GM13976 (cell line): Measurements from ENCODE around the gene ANKRD9.
"Not testable (repeated sequence)": the region's sequence is repeated elsewhere in the genome, so short reads cannot be mapped to it uniquely, and the experiment has no call there.

Experiments used
- DNase-seq: peaks from one replicate; pipeline ENCODE4 v3.0.0; 2012; ENCODE audit warnings: low spot score
- CTCF ChIP-seq: IDR thresholded peaks from 2 replicates; pipeline ENCODE4 v1.5.1; 2012; ENCODE audit warnings: borderline replicate concordance, mild to moderate bottlenecking; ENCODE audit not compliant: insufficient read depth; ENCODE audit errors: extremely low read depth, missing control alignments, control extremely low read depth
- in situ Hi-C: fragments of 300-500 bp; cut with MboI; formaldehyde crosslinking; loops from one replicate; pipeline ENCODE4 v1.12.0; 2022; ENCODE audit warnings: low sequenced_read_pairs, mixed read lengths, inconsistent platforms; ENCODE audit not compliant: unreplicated experiment

Gene ANKRD9

GRCh38 chr14:102524451-102525218, 15.1 kb upstream of the ANKRD9 start:
- peak; percentile 99 for DNase-seq
- in situ Hi-C loops, result no loop called here
- peak; percentile 99 for TF ChIP-seq CTCF

GRCh38 chr14:102523569-102524450, 14.2 kb upstream of the ANKRD9 start:
- in situ Hi-C loops, result no loop called here

GRCh38 chr14:102523200-102523568, 13.6 kb upstream of the ANKRD9 start:
- no peak for TF ChIP-seq CTCF
- in situ Hi-C loops, result no loop called here

More at GRCh38 chr14:102523569-102524450, 14.2 kb upstream of the ANKRD9 start:
- no peak for DNase-seq
- no peak for TF ChIP-seq CTCF

GRCh38 chr14:102519709-102520108, 10.1 kb upstream of the ANKRD9 start:
- in situ Hi-C loops, DNase-seq: not testable (repeated sequence)

More at GRCh38 chr14:102523200-102523568, 13.6 kb upstream of the ANKRD9 start:
- DNase-seq, result no peak

- in situ Hi-C loops, result no loop called here
- no peak for DNase-seq
- TF ChIP-seq CTCF, result no peak
Measured at GRCh38 chr14:102518063-102518648, 8.6 kb upstream of the ANKRD9 start.

- TF ChIP-seq CTCF, result no peak
- in situ Hi-C loops, result no loop called here
- DNase-seq, result no peak
Measured at GRCh38 chr14:102517392-102518062, 8.0 kb upstream of the ANKRD9 start.
